IPS-18a (cell line): ENCODE results near the gene LPAR1.

Source experiments
- H3K27ac ChIP-seq: one replicate; pipeline ENCODE4 v1.5.1; 2013; ENCODE audit warnings: low read length
- H3K27me3 ChIP-seq: one replicate; pipeline ENCODE4 v1.6.1; 2013; ENCODE audit warnings: mild to moderate bottlenecking, low read length; ENCODE audit not compliant: control insufficient read depth, insufficient read depth
- H3K36me3 ChIP-seq: one replicate; pipeline ENCODE4 v1.6.1; 2013; ENCODE audit warnings: low read depth, low read length; ENCODE audit not compliant: control insufficient read depth
- H3K4me1 ChIP-seq: one replicate; pipeline ENCODE4 v1.6.1; 2013; ENCODE audit warnings: low read depth, low read length; ENCODE audit not compliant: control insufficient read depth
- H3K4me3 ChIP-seq: one replicate; pipeline ENCODE4 v1.5.1; 2013; ENCODE audit warnings: low read length
- H3K9ac ChIP-seq: one replicate; pipeline ENCODE4 v1.6.1; 2013; ENCODE audit warnings: mild to moderate bottlenecking, low read length, moderate library complexity
- H3K9me3 ChIP-seq: one replicate; pipeline ENCODE4 v1.6.1; 2013; ENCODE audit warnings: low read depth, low read length; ENCODE audit not compliant: control insufficient read depth

LPAR1 gene, protein sequence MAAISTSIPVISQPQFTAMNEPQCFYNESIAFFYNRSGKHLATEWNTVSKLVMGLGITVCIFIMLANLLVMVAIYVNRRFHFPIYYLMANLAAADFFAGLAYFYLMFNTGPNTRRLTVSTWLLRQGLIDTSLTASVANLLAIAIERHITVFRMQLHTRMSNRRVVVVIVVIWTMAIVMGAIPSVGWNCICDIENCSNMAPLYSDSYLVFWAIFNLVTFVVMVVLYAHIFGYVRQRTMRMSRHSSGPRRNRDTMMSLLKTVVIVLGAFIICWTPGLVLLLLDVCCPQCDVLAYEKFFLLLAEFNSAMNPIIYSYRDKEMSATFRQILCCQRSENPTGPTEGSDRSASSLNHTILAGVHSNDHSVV

DNA sequence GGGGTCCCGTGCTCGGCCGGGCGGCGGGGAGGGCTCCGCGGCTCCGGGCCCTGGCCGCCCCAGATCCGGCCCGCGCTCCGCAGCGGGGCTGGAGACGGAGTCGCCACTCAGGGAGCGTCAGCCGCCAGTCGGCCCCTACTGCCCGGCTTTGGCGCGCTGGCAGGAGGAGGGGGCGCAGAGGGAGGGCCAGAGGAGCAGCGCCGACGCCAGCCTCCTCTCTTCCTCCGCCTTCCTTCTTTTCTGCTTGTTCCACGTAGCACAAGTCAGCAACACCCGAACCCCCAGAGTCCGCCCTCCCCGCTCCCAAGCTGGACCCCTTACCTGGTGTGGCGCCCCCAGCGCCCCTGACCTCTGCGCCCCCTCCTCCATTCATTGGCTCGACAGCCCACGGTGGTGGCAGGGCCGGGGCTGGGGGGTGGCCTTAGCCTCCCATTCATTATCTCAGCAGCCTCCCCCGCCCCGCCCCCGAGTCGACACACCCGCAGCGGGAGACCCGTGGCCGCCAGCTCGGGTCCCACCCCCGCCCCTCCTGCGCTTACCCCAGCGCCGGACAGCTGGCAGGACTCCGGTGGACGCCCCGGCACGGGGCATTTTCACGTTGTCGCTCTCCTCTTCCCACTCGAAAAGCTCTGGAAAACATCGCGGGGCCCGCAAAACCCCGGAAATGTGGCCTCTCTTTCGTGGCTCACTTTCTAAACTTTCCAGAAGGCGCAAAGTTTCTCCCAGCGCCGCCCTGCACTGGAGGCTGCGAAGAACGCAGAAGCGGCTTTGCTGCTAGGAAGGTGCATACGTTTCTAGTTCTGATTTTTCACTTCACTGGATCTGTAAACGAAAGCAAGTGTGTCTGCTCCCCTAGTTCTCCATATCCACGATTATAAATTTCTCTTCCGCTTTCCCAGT is at the start of gene LPAR1:
Gene LPAR1 (minus strand): TSS at position 140 of the 900 bp plus-strand sequence. CDS start 66,353 bp downstream, outside the sequence.
- Histone ChIP-seq H3K27me3 (peaks cover 37% of the 10 kb centered on the region), H3K9me3 (no peaks in the 10 kb centered on the region), H3K36me3 (no peaks in the 10 kb centered on the region), H3K27ac (no peak within 1 kb of the TSS), H3K4me1 (peaks cover 9% of the 10 kb centered on the region), H3K9ac (peak within 1 kb of the TSS; percentile 23), H3K4me3 (peak within 1 kb of the TSS; percentile 69)

DNA sequence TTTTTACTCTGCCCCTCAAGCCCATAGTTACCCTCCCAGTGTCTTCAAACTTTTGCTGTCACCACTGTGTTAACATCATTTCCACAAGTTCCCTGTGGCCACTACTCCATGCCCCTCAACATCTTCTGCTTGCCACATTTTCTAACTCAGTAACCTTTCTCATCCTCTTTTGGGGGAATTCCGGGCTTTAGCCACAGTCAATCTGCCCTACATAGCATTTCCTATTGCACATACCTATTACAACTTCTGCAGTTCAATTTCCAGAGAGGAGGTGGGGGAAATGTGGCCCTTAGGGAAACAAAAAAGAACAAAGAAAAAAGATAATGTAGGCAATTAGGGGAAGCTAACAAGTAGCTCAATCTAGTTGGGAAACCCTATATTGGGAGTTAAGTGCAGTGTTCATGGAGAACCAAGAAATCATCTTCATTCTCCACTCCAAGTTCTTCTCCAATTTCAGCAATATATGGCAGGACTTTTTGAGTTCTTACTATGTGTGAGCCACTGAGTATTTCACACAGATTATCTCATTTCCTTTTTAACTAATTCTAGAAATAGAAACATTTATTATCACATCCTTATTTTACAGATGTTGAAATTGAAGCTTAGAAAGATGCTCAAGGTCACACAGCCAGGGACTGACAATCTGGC is 40.2 kb upstream of the LPAR1 start:
- H3K9ac ChIP-seq: no peak overlapping the region
- no peaks in the 10 kb centered on the region for H3K27me3 ChIP-seq
- H3K9me3 ChIP-seq: no peaks in the 10 kb centered on the region
- no peaks in the 10 kb centered on the region for H3K4me1 ChIP-seq
- no peak overlapping the region for H3K27ac ChIP-seq
- no peak overlapping the region for H3K4me3 ChIP-seq
- H3K36me3 ChIP-seq: no peaks in the 10 kb centered on the region

DNA sequence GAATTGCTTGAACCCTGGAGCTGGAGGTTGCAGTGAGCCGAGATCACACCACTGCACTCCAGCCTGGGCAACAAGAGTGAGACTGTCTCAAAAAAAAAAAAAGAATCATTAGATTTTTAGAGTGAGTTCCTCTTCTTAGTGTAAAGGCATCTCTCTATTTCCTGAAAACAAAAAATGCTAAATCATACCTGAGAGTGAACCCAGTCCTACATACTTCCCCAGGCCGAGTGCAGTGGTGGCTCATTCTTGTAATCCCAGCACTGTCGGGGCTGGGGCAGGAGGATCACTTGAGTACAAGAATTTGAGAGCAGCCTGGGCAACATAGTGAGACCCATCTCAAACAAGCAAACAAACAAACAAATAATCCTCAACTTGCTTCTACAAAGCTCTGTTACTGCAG is 38.2 kb upstream of the LPAR1 start:
- Histone ChIP-seq H3K4me3 (no peak overlapping the region), H3K27ac (no peak overlapping the region), H3K9ac (no peak overlapping the region), H3K9me3 (no peaks in the 10 kb centered on the region), H3K27me3 (no peaks in the 10 kb centered on the region), H3K36me3 (no peaks in the 10 kb centered on the region), H3K4me1 (no peaks in the 10 kb centered on the region)

DNA sequence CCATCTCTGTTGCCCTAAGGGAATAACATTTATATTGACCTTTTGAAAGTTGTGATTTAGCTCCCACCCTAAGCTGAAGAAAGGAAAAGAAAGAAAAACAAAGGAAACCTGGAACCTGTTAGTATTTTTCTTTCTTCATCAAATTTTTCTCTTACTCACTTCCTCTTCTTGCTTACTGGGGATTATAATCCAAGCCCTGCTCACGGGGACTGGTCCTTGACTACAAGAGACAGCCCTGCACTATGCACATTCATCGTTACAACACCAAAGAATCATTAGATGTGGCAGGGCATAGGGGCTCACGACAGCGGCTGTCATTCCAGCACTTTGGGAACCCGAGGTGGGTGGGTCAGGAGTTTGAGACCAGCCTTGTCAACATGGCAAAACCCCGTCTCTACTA is 37.8 kb upstream of the LPAR1 start:
- Histone ChIP-seq H3K27ac (no peak overlapping the region), H3K4me3 (no peak overlapping the region), H3K9me3 (no peaks in the 10 kb centered on the region), H3K9ac (no peak overlapping the region), H3K36me3 (no peaks in the 10 kb centered on the region), H3K27me3 (no peaks in the 10 kb centered on the region), H3K4me1 (no peaks in the 10 kb centered on the region)

DNA sequence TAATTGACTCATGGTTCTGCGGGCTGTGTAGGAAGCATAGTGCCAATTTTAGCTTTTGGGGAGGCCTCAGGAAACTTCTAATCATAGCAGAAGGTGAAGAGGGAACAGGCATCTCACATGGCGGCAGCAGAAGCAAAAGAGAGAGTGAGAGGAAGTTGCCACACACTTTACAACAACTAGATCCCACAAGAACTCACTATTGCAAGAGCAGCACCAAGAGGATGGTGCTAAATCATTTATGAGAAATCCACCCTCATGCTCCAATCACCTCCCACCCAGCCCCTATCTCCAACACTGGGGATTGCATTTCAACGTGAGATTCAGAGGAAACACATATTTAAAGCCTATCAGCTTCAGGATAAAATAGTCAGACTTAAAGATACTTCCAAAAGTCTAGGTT is 36.1 kb upstream of the LPAR1 start:
- Histone ChIP-seq H3K36me3 (no peaks in the 10 kb centered on the region), H3K27me3 (no peaks in the 10 kb centered on the region), H3K4me1 (no peaks in the 10 kb centered on the region), H3K27ac (no peak overlapping the region), H3K9me3 (no peaks in the 10 kb centered on the region), H3K4me3 (no peak overlapping the region), H3K9ac (no peak overlapping the region)

DNA sequence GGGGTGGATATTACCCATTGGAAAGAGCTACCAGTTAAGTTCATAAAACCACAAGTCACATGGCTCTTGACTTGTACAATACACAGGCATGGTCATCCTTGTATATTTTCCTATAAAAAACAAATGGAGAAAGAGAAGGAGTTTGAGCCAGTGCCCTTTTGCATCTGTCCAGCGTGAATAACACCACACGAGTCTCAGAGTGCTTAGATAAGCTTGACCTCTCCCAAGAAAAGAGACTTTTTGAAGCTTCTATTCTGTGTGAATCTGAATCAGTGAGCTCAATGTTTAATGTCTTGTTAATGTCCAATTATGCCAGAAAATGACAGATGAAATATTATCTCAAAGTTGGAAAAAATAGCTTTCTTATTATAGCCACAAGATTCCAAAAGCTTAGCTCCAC is 30.9 kb upstream of the LPAR1 start:
- H3K4me3 ChIP-seq: no peak overlapping the region
- H3K36me3 ChIP-seq: no peaks in the 10 kb centered on the region
- no peak overlapping the region for H3K27ac ChIP-seq
- H3K9me3 ChIP-seq: no peaks in the 10 kb centered on the region
- H3K27me3 ChIP-seq: no peaks in the 10 kb centered on the region
- H3K4me1 ChIP-seq: no peaks in the 10 kb centered on the region
- H3K9ac ChIP-seq: no peak overlapping the region

DNA sequence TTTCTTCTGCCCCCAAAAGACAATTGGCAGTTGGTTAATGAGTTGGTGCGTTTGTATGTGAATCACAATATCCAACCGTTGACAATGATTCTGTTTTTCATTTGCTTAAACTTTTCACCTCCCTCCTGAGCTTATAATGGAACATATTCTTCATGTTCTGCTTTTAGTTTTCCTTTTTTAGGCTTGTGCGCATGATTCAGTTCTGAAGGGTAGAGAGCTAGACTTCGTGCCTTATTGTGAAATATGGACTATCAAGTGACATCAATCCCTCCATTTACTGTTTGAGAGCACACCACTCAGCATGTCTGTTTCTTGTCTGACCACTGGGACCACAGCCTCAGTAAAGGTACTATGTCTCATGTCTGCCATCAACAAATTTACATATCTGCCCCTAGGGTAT is 30.5 kb upstream of the LPAR1 start:
- no peak overlapping the region for H3K27ac ChIP-seq
- no peaks in the 10 kb centered on the region for H3K4me1 ChIP-seq
- H3K4me3 ChIP-seq: no peak overlapping the region
- no peaks in the 10 kb centered on the region for H3K9me3 ChIP-seq
- no peaks in the 10 kb centered on the region for H3K27me3 ChIP-seq
- H3K9ac ChIP-seq: no peak overlapping the region
- no peaks in the 10 kb centered on the region for H3K36me3 ChIP-seq

DNA sequence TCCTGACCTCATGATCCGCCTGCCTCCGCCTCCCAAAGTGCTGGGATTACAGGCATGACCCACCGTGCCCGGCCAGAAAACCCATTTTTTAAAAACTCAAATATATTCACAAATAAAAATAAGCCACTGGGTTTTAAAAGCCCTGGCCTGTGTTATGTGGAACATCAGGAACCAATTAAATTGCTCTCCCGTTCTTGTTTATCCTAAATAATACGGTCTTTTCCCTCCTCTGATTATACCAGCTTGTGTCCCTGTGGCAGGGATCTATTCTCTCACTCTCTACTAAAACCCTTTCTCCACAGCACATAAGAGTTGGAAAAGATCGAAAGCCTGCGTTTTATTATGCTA is 30.1 kb upstream of the LPAR1 start:
- Histone ChIP-seq H3K9me3 (no peaks in the 10 kb centered on the region), H3K27me3 (no peaks in the 10 kb centered on the region)

DNA sequence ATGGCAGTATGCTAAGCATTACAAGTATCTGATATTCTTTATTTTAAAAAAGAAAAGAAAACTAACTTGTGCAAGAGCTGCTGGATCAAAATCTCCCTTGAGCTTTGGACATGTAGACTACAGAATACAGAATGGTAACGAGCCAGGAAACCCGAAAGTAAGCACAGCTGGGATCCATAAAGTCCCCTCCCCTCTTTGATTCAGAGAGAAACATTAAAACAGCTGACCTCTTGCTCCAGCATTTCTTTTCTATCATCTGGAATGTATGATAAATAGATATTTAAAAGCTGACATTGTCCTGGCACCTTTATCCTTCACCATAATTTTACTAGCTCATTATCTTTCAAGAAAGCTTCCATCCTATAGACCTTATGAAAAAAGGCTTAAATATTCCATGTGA is 28.2 kb upstream of the LPAR1 start:
- Histone ChIP-seq H3K4me3 (no peak overlapping the region), H3K4me1 (no peaks in the 10 kb centered on the region), H3K9ac (no peak overlapping the region), H3K36me3 (no peaks in the 10 kb centered on the region), H3K27ac (no peak overlapping the region), H3K9me3 (no peaks in the 10 kb centered on the region), H3K27me3 (no peaks in the 10 kb centered on the region)

More for the DNA sequence above, 30.1 kb upstream of the LPAR1 start:
- Histone ChIP-seq H3K9ac (no peak overlapping the region), H3K4me3 (no peak overlapping the region), H3K27ac (no peak overlapping the region), H3K36me3 (no peaks in the 10 kb centered on the region), H3K4me1 (no peaks in the 10 kb centered on the region)

DNA sequence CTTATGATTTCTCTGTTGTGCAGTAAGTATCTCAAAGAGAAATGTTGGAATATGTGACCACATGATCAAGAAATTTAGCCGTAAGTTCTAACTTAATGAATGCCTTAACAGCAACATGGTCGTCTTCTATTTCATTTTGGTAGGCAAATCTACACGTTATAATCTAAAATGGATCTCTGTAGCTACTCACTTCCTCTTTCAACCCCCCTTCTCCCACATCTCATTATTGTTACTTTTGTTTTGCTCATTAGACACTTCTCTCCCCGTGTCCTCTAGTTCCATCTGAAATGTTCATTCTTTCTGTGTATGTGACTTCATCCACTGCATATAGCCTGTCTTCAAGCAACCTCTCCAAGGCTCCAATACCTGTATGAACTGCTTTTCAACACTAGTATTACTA is 27.1 kb upstream of the LPAR1 start:
- no peak overlapping the region for H3K27ac ChIP-seq
- no peaks in the 10 kb centered on the region for H3K9me3 ChIP-seq
- no peaks in the 10 kb centered on the region for H3K27me3 ChIP-seq
- no peaks in the 10 kb centered on the region for H3K4me1 ChIP-seq
- H3K9ac ChIP-seq: no peak overlapping the region
- H3K36me3 ChIP-seq: no peaks in the 10 kb centered on the region
- no peak overlapping the region for H3K4me3 ChIP-seq

DNA sequence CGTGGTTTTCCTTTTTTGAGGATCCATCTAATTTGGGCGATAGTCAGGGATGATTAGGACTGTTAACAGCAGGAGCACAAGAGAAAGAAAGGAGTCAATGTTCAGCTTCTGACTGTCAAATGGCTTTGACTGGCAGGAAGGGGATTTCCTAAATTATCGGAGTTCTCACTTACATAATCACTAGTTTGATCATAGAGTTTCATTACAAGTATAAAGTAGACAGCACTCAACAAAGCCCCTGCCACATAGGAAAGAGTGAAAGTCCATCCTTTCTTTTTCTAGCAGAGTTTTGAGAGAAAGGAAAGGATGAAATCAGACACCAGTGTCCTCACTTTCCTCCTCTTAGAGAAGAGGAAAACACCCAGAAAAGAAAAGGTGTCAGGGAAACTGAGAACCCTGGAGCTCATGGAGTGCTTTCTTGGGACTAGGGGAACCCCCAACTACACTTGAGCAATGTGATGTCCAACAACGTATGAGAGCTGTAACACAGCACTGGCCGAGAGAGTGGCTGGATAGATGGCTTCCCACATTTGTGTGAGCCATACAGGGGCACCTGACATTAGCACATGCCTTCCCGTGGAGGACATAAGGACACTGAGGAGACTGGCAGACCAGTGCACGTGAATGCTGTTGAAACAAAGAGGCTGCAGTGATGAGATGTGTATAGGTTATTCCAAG is 26.0 kb upstream of the LPAR1 start:
- H3K27ac ChIP-seq: no peak overlapping the region
- no peaks in the 10 kb centered on the region for H3K4me1 ChIP-seq
- H3K9ac ChIP-seq: no peak overlapping the region
- H3K9me3 ChIP-seq: peaks cover 2% of the 10 kb centered on the region
- no peak overlapping the region for H3K4me3 ChIP-seq
- no peaks in the 10 kb centered on the region for H3K27me3 ChIP-seq
- H3K36me3 ChIP-seq: no peaks in the 10 kb centered on the region
